ENCODE measurements around the gene PRUNE2.

Gene PRUNE2

DNA sequence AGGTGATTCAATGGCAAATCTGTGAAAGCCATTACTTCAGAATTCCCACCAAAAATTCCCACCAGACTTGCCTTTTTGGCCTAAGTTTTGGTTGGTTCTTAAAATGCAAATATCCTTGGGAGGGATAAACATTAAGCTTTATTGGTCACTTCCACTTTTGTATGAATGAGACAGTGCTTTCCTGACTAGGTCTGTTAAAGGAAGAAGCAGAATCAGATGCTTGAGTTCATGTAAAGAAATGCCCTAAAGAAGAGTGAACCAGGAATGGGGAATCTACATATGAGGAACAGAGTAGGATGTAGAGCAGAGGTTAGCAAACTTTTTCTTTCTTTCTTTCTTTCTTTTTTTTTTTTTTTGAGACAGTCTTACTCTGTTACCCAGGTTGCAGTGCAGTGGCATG, 317.6 kb downstream of the PRUNE2 start:
- DNase-seq (ENCODE audit: low read depth, low spot score): no peak

GRCh38 chr9:76586390-76587314, 319.3 kb downstream of the PRUNE2 start:
- Histone ChIP-seq H3K4me3 (ENCODE audit: insufficient read length, low read depth) (no peak overlapping the region), H3K9ac (ENCODE audit: insufficient read length, low read depth) (no peak overlapping the region), H3K9me3 (ENCODE audit: insufficient read depth, low read length) (no peaks in the 10 kb centered on the region), H3K36me3 (ENCODE audit: insufficient read depth, insufficient read length, low read length) (no peaks in the 10 kb centered on the region), H3K4me1 (ENCODE audit: insufficient read depth, insufficient read length) (no peaks in the 10 kb centered on the region), H3K27me3 (ENCODE audit: insufficient read depth, insufficient read length) (no peaks in the 10 kb centered on the region)
- no peak for DNase-seq (ENCODE audit: low read depth, low spot score)
- no peak for TF ChIP-seq SUZ12 (IDR thresholded peaks at IDR 0.05; ENCODE audit: extremely low read depth, insufficient read depth, insufficient read length)

More for the DNA sequence above, 317.6 kb downstream of the PRUNE2 start:
- Histone ChIP-seq H3K4me3 (ENCODE audit: insufficient read length, low read depth) (no peak overlapping the region), H3K9ac (ENCODE audit: insufficient read length, low read depth) (no peak overlapping the region), H3K27me3 (ENCODE audit: insufficient read depth, insufficient read length) (no peaks in the 10 kb centered on the region), H3K4me1 (ENCODE audit: insufficient read depth, insufficient read length) (no peaks in the 10 kb centered on the region), H3K36me3 (ENCODE audit: insufficient read depth, insufficient read length, low read length) (no peaks in the 10 kb centered on the region), H3K9me3 (ENCODE audit: insufficient read depth, low read length) (no peaks in the 10 kb centered on the region)
- TF ChIP-seq ZNF274 (IDR thresholded peaks at IDR 0.05; ENCODE audit: low read depth, low read length) (no peak), SUZ12 (IDR thresholded peaks at IDR 0.05; ENCODE audit: extremely low read depth, insufficient read depth, insufficient read length) (no peak), YY1 (IDR thresholded peaks at IDR 0.05; ENCODE audit: insufficient read depth, insufficient read length) (no peak)

DNA sequence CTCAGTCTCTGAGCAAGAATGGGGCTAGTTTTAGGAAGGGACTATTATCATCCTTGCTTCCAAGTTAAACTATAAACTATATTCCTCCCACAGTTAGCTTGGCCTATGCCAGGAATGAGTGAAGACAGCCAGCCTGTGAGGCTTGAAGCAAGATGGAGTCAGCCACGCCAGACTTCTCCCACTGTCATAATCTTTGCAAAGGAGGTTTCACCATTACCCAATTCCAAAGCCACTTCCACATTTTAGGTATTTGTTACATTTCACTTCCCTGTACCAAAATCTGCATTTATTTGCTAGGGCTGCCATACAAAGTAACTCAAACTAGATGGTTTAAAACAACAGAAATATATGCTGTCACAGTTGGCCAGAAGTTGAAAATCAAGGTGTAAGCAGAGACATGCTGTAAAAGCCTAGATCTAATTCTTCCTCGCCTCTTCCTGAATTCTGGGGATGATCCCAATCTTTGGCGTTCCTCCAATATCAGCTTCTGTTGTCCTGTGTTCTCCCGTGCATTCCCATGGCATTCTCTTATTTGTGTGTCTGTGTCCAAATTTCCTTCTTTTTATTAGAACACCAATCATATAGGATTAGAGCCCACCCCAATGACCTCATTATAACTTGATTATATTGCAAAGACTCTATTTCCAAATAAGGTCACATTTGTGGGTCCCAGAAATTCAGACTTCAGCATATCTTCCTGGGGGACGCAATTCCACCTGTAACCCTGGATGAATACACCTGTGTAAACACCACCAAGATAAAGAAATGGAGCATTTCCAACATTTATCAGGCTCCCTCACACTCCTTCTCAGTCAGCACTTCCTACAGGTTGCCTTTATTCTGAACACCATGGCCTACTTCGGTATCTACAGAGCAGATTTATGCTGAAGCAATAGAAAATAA, 320.2 kb downstream of the PRUNE2 start:
- TF ChIP-seq ZNF274 (IDR thresholded peaks at IDR 0.05; ENCODE audit: low read depth, low read length): no peak
- no peak overlapping the region for H3K9ac ChIP-seq (ENCODE audit: insufficient read length, low read depth)
- no peaks in the 10 kb centered on the region for H3K27me3 ChIP-seq (ENCODE audit: insufficient read depth, insufficient read length)
- H3K4me3 ChIP-seq (ENCODE audit: insufficient read length, low read depth): no peak overlapping the region
- no peaks in the 10 kb centered on the region for H3K9me3 ChIP-seq (ENCODE audit: insufficient read depth, low read length)
- no peak for DNase-seq (ENCODE audit: low read depth, low spot score)
- H3K4me1 ChIP-seq (ENCODE audit: insufficient read depth, insufficient read length): no peaks in the 10 kb centered on the region
- no peaks in the 10 kb centered on the region for H3K36me3 ChIP-seq (ENCODE audit: insufficient read depth, insufficient read length, low read length)

DNA sequence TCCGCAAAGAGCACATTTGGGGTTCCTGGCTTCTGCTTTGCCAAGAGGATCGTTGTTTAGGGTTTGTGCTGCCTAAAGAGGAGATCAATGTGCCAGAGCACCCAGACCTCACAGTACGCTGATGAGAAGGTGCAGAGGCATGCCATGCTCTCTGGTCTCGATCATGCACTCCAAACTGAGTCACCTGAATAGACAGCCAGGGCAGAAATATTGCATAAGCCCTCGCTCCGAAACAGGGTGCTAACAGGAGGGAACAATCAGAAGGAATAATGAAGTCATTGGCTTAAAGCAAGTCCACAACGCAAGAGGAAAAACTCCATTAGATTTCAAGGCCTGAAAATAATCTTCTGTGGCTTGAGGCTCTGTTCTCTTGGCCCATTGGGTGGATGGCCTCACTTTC, 322.7 kb downstream of the PRUNE2 start:
- H3K9me3 ChIP-seq (ENCODE audit: insufficient read depth, low read length): no peaks in the 10 kb centered on the region
- no peak for DNase-seq (ENCODE audit: low read depth, low spot score)
- no peak for TF ChIP-seq ZNF274 (IDR thresholded peaks at IDR 0.05; ENCODE audit: low read depth, low read length)
- TF ChIP-seq SUZ12 (IDR thresholded peaks at IDR 0.05; ENCODE audit: extremely low read depth, insufficient read depth, insufficient read length): no peak
- TF ChIP-seq YY1 (IDR thresholded peaks at IDR 0.05; ENCODE audit: insufficient read depth, insufficient read length): no peak
- no peak overlapping the region for H3K9ac ChIP-seq (ENCODE audit: insufficient read length, low read depth)
- no peaks in the 10 kb centered on the region for H3K36me3 ChIP-seq (ENCODE audit: insufficient read depth, insufficient read length, low read length)
- no peaks in the 10 kb centered on the region for H3K4me1 ChIP-seq (ENCODE audit: insufficient read depth, insufficient read length)
- no peaks in the 10 kb centered on the region for H3K27me3 ChIP-seq (ENCODE audit: insufficient read depth, insufficient read length)
- no peak overlapping the region for H3K4me3 ChIP-seq (ENCODE audit: insufficient read length, low read depth)

- no peak overlapping the region for H3K9ac ChIP-seq (ENCODE audit: insufficient read length, low read depth)
- no peak for TF ChIP-seq YY1 (IDR thresholded peaks at IDR 0.05; ENCODE audit: insufficient read depth, insufficient read length)
- no peak for TF ChIP-seq ZNF274 (IDR thresholded peaks at IDR 0.05; ENCODE audit: low read depth, low read length)
- no peak for TF ChIP-seq SUZ12 (IDR thresholded peaks at IDR 0.05; ENCODE audit: extremely low read depth, insufficient read depth, insufficient read length)
- no peaks in the 10 kb centered on the region for H3K27me3 ChIP-seq (ENCODE audit: insufficient read depth, insufficient read length)
- no peaks in the 10 kb centered on the region for H3K9me3 ChIP-seq (ENCODE audit: insufficient read depth, low read length)
- no peak overlapping the region for H3K4me3 ChIP-seq (ENCODE audit: insufficient read length, low read depth)
- DNase-seq (ENCODE audit: low read depth, low spot score): no peak
- no peaks in the 10 kb centered on the region for H3K4me1 ChIP-seq (ENCODE audit: insufficient read depth, insufficient read length)
- no peaks in the 10 kb centered on the region for H3K36me3 ChIP-seq (ENCODE audit: insufficient read depth, insufficient read length, low read length)
Observed at GRCh38 chr9:76581731-76582130, 324.2 kb downstream of the PRUNE2 start.

DNA sequence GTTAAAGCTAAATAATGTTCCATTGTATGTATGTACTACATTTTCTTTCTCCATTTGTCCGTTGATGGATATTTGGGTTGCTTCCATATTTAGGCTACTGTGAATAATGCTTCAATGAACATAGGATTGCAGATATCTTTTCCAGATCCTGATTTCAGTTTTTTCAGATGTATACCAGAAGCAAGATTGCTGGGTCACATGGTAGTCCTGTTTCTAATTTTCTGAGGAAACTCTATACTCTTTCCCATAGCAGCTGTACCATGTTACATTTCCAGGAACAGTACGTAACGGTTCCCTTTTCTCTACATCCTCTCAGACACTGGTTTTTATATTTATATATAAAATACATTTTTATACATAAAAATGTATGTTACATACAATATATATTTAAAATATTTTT, 325.1 kb downstream of the PRUNE2 start:
- Histone ChIP-seq H3K36me3 (ENCODE audit: insufficient read depth, insufficient read length, low read length) (no peaks in the 10 kb centered on the region), H3K9me3 (ENCODE audit: insufficient read depth, low read length) (no peaks in the 10 kb centered on the region), H3K27me3 (ENCODE audit: insufficient read depth, insufficient read length) (no peaks in the 10 kb centered on the region), H3K9ac (ENCODE audit: insufficient read length, low read depth) (no peak overlapping the region), H3K4me3 (ENCODE audit: insufficient read length, low read depth) (no peak overlapping the region), H3K4me1 (ENCODE audit: insufficient read depth, insufficient read length) (no peaks in the 10 kb centered on the region)
- no peak for DNase-seq (ENCODE audit: low read depth, low spot score)
- no peak for TF ChIP-seq SUZ12 (IDR thresholded peaks at IDR 0.05; ENCODE audit: extremely low read depth, insufficient read depth, insufficient read length)
- no peak for TF ChIP-seq YY1 (IDR thresholded peaks at IDR 0.05; ENCODE audit: insufficient read depth, insufficient read length)
- no peak for TF ChIP-seq ZNF274 (IDR thresholded peaks at IDR 0.05; ENCODE audit: low read depth, low read length)

GRCh38 chr9:76580188-76580587, 325.7 kb downstream of the PRUNE2 start:
- H3K4me3 ChIP-seq (ENCODE audit: insufficient read length, low read depth): no peak overlapping the region
- no peaks in the 10 kb centered on the region for H3K4me1 ChIP-seq (ENCODE audit: insufficient read depth, insufficient read length)
- no peaks in the 10 kb centered on the region for H3K9me3 ChIP-seq (ENCODE audit: insufficient read depth, low read length)
- H3K9ac ChIP-seq (ENCODE audit: insufficient read length, low read depth): no peak overlapping the region
- H3K27me3 ChIP-seq (ENCODE audit: insufficient read depth, insufficient read length): no peaks in the 10 kb centered on the region
- H3K36me3 ChIP-seq (ENCODE audit: insufficient read depth, insufficient read length, low read length): no peaks in the 10 kb centered on the region
- DNase-seq (ENCODE audit: low read depth, low spot score): no peak
- TF ChIP-seq ZNF274 (IDR thresholded peaks at IDR 0.05; ENCODE audit: low read depth, low read length) (no peak), SUZ12 (IDR thresholded peaks at IDR 0.05; ENCODE audit: extremely low read depth, insufficient read depth, insufficient read length) (no peak), YY1 (IDR thresholded peaks at IDR 0.05; ENCODE audit: insufficient read depth, insufficient read length) (no peak)

Measured in NT2/D1 (cell line).